Gastroesophageal sphincter (tissue), 4 donors: ENCODE results near the gene TLX3. TPM values are rescaled to one million over a fixed set of nuclear protein-coding genes. Genes with fewer than 3 reads are reported as not detected.

Experiments used
- ATAC-seq: fragments of 150-250 bp; one replicate; pipeline ENCODE4 v1.9.1; 2016; ENCODE audit warnings: mild to moderate bottlenecking, moderate library complexity
- H3K27ac ChIP-seq, 4 donors: fragments of 200-600 bp; sonication (generic) in 3 of 4; 1 replicate in 3 of 4; 2 replicates in 1 of 4; pipeline ENCODE4 v1.5.1; 2016 to 2019
- H3K27me3 ChIP-seq: fragments of 200-600 bp; sonication (generic); one replicate; pipeline ENCODE4 v1.5.1; 2019
- H3K36me3 ChIP-seq, 2 donors: fragments of 200-600 bp; sonication (generic); one replicate each; pipeline ENCODE4 v1.5.1; 2019; ENCODE audit warnings: control low read depth in 1 of 2
- H3K4me1 ChIP-seq, 3 donors: fragments of 200-600 bp; sonication (generic); 1 replicate in 2 of 3; 2 replicates in 1 of 3; pipeline ENCODE4 v1.5.1; 2016 to 2019; ENCODE audit warnings: control low read depth in 2 of 3
- H3K4me3 ChIP-seq, 2 donors: fragments of 200-600 bp; sonication (generic); one replicate each; pipeline ENCODE4 v1.5.1; 2019; ENCODE audit warnings: mild to moderate bottlenecking in 1 of 2, moderate library complexity in 1 of 2
- H3K9me3 ChIP-seq, 3 donors: fragments of 200-600 bp; sonication (generic); one replicate each; pipeline ENCODE4 v1.5.1; 2017 to 2019; ENCODE audit warnings: control low read depth in 2 of 3
- CTCF ChIP-seq, 4 experiments: fragments of 200-600 bp in 2 of 4; fragments of 450-650 bp in 2 of 4; sonication (generic) in 1 of 4; IDR thresholded peaks; one replicate each; pipeline ENCODE4 v1.5.1; 2017 to 2019; ENCODE audit warnings: antibody characterized with exemption in 4 of 4, mild to moderate bottlenecking in 2 of 4, moderate library complexity in 2 of 4
- EP300 ChIP-seq: sonication (generic); formaldehyde crosslinking; IDR thresholded peaks from one replicate; pipeline ENCODE4 v1.6.1; 2017; ENCODE audit warnings: antibody characterized with exemption, mild to moderate bottlenecking
- POLR2A ChIP-seq, 2 donors: fragments of 450-650 bp; IDR thresholded peaks; one replicate each; pipeline ENCODE4 v1.6.1; 2017; ENCODE audit warnings: antibody characterized with exemption in 2 of 2, mild to moderate bottlenecking in 2 of 2, moderate library complexity in 1 of 2
- POLR2AphosphoS5 ChIP-seq: sonication (generic); formaldehyde crosslinking; IDR thresholded peaks from one replicate; pipeline ENCODE4 v1.6.1; 2017; ENCODE audit warnings: antibody characterized with exemption
- WGBS, 2 donors: methylation state at CpG; one replicate each; pipeline ENCODE4 v1.1.5; 2018; ENCODE audit warnings: low coverage in 1 of 2; 5-methylcytosine and 5-hydroxymethylcytosine counted together
- total RNA-seq, 4 donors: library from RNA; depleted of rRNA; stranded (reverse); fragments of >200 nt; gene quantifications; one replicate each; pipeline ENCODE4 v1.1.0, GENCODE V29; 2016

The TLX3 gene
- total RNA-seq, 4 donors from 2014 or later: not detected

- WGBS, 2 donors: 88 to 89% methylated on average over 4 of the region's 4 CpGs
- TF ChIP-seq EP300 (no peak), POLR2A (IDR thresholded peaks at IDR 0.05) (no peak), CTCF (IDR thresholded peaks at IDR 0.05) (no peak)
- Histone ChIP-seq H3K27ac (no peak overlapping the region), H3K4me1 (no peaks in the 10 kb centered on the region), H3K36me3 (peaks cover 0 to 4% of the 10 kb centered on the region in 2 donors), H3K9me3 (no peaks in the 10 kb centered on the region), H3K4me3 (no peak overlapping the region), H3K27me3 (peaks cover 5% of the 10 kb centered on the region)
- ATAC-seq: no peak
Measured at GRCh38 chr5:171299228-171299627, 9.8 kb upstream of the TLX3 start.

- Histone ChIP-seq H3K9me3 (no peaks in the 10 kb centered on the region), H3K4me3 (no peak overlapping the region), H3K4me1 (no peaks in the 10 kb centered on the region), H3K27ac (no peak overlapping the region), H3K36me3 (peaks cover 0 to 4% of the 10 kb centered on the region in 2 donors), H3K27me3 (peaks cover 11% of the 10 kb centered on the region)
- 95 to 100% methylated on average over 1 to 2 of the region's 2 CpGs for WGBS, 2 donors
- TF ChIP-seq POLR2AphosphoS5: no peak
- no peak for TF ChIP-seq CTCF (IDR thresholded peaks at IDR 0.05)
- no peak for TF ChIP-seq EP300
- no peak for TF ChIP-seq POLR2A (IDR thresholded peaks at IDR 0.05)
- ATAC-seq: no peak
Measured at GRCh38 chr5:171299851-171300250, 9.2 kb upstream of the TLX3 start.

- Histone ChIP-seq H3K4me1 (no peaks in the 10 kb centered on the region), H3K4me3 (no peak overlapping the region), H3K9me3 (no peaks in the 10 kb centered on the region), H3K27ac (no peak overlapping the region), H3K36me3 (peaks cover 0 to 4% of the 10 kb centered on the region in 2 donors), H3K27me3 (peaks cover 16% of the 10 kb centered on the region)
- 96% methylated on average over 3 of the region's 7 CpGs; no CpG with 5 or more reads in 1 of the 2 donors for WGBS, 2 donors
- no peak for ATAC-seq
- TF ChIP-seq POLR2A (IDR thresholded peaks at IDR 0.05): no peak
- TF ChIP-seq CTCF (IDR thresholded peaks at IDR 0.05): no peak
- TF ChIP-seq EP300: no peak
- TF ChIP-seq POLR2AphosphoS5: no peak
Measured at GRCh38 chr5:171300358-171300757, 8.7 kb upstream of the TLX3 start.

- peaks cover 0 to 33% (median 16%) of the 10 kb centered on the region in 3 donors for H3K4me1 ChIP-seq
- no peak for ATAC-seq
- WGBS, 2 donors: 43 to 80% methylated on average over 2 to 5 of the region's 6 CpGs
- H3K4me3 ChIP-seq: no peak overlapping the region
- H3K36me3 ChIP-seq: no peaks in the 10 kb centered on the region
- TF ChIP-seq EP300 (no peak), CTCF (IDR thresholded peaks at IDR 0.05) (no peak), POLR2AphosphoS5 (no peak), POLR2A (IDR thresholded peaks at IDR 0.05) (no peak)
- H3K9me3 ChIP-seq: no peaks in the 10 kb centered on the region
- no peak overlapping the region for H3K27ac ChIP-seq
- peaks cover 74% of the 10 kb centered on the region for H3K27me3 ChIP-seq
Measured at GRCh38 chr5:171306166-171306565, 2.9 kb upstream of the TLX3 start.

- WGBS, 2 donors: 35 to 41% methylated on average over 4 to 5 of the region's 10 CpGs
- H3K27me3 ChIP-seq: peaks cover 83% of the 10 kb centered on the region
- H3K36me3 ChIP-seq: no peaks in the 10 kb centered on the region
- H3K4me1 ChIP-seq: peaks cover 0 to 41% (median 24%) of the 10 kb centered on the region in 3 donors
- no peaks in the 10 kb centered on the region for H3K9me3 ChIP-seq
- H3K4me3 ChIP-seq: no peak overlapping the region
- no peak overlapping the region for H3K27ac ChIP-seq
- no peak for ATAC-seq
- TF ChIP-seq POLR2AphosphoS5 (no peak), POLR2A (IDR thresholded peaks at IDR 0.05) (no peak), CTCF (IDR thresholded peaks at IDR 0.05) (no peak), EP300 (no peak)
Measured at GRCh38 chr5:171306781-171307591, 2.1 kb upstream of the TLX3 start.
